ENCODE measurements around the gene TLR4. TPM values are rescaled to one million over a fixed set of nuclear protein-coding genes. Genes with fewer than 3 reads are reported as not detected.

TLR4 gene
- total and polyA plus RNA-seq, 2 of the 4 experiments (the other 2 are of a cell fraction), result under 0.01 TPM; not detected in 1

GRCh38 chr9:117734082-117734481 is 29.9 kb downstream of the TLR4 start:
- WGBS, 2 experiments (ENCODE audit: extremely low coverage in 2 of 2, insufficient read length in 1 of 2), result 50% methylated on average over 1 of the region's 3 CpGs; no CpG with 5 or more reads in 1 of the 2 experiments
- no peak overlapping the region for H4K8ac ChIP-seq (ENCODE audit: low read depth in 2 of 2, low read length in 2 of 2)
- no peak overlapping the region for H2BK120ac ChIP-seq (ENCODE audit: low read depth, low read length)
- no peak overlapping the region for H4K91ac ChIP-seq (ENCODE audit: insufficient read depth, low read depth, low read length)
- H3K4ac ChIP-seq (ENCODE audit: low read depth, low read length), result no peak overlapping the region
- ATAC-seq (ENCODE audit: low read depth) (no peak), DNase-seq (no peak)
- no peak for TF ChIP-seq POLR2A (IDR thresholded peaks at IDR 0.05; ENCODE audit: low read depth, low read length)
- TF ChIP-seq CHD1 (IDR thresholded peaks at IDR 0.05; ENCODE audit: low read depth, low read length), result no peak
- no peak for TF ChIP-seq MAZ (IDR thresholded peaks at IDR 0.05; ENCODE audit: borderline replicate concordance, low read depth, low read length)
- TF ChIP-seq ELK1 (IDR thresholded peaks at IDR 0.05; ENCODE audit: borderline replicate concordance, low read depth, low read length), result no peak
- no peak for TF ChIP-seq RAD21 (IDR thresholded peaks at IDR 0.05; ENCODE audit: low read length)
- TF ChIP-seq MXI1 (IDR thresholded peaks at IDR 0.05; ENCODE audit: borderline replicate concordance, low read depth, low read length), result no peak
- TF ChIP-seq BHLHE40 (IDR thresholded peaks at IDR 0.05; ENCODE audit: low read depth, low read length), result no peak
- TF ChIP-seq CEBPB (IDR thresholded peaks at IDR 0.05; ENCODE audit: low read depth, low read length), result no peak
- TF ChIP-seq SMC3 (IDR thresholded peaks at IDR 0.05; ENCODE audit: low read depth, low read length), result no peak
- no peak for TF ChIP-seq MAFK (IDR thresholded peaks at IDR 0.05; ENCODE audit: low read depth, low read length)
- no peak for TF ChIP-seq NFE2L2 (IDR thresholded peaks at IDR 0.05; ENCODE audit: low read depth, low read length)
- TF ChIP-seq CTCF (conservative IDR thresholded peaks at IDR 0.05; ENCODE audit: low read depth, low read length), result no peak
- no TSS peak for BruUV-seq (replicated peaks)
- no peak overlapping the region for H2BK15ac ChIP-seq (ENCODE audit: low read depth, low read length)
- no peak overlapping the region for H3K23ac ChIP-seq (ENCODE audit: low read depth, low read length)
- intact Hi-C loops (cut with micrococcal nuclease) (no loop called here), dilution Hi-C loops (cut with HindIII; ENCODE audit: low sequenced_read_pairs, unreplicated experiment) (no loop called here), in situ Hi-C loops (cut with MboI; ENCODE audit: low sequenced_read_pairs) (no loop called here)
- no peak overlapping the region for H3K56ac ChIP-seq (ENCODE audit: extremely low read depth, insufficient read depth, low read length)
- no peak overlapping the region for H4K5ac ChIP-seq (ENCODE audit: low read depth, low read length)
- no peaks in the 10 kb centered on the region for H3K27me3 ChIP-seq (ENCODE audit: control insufficient read depth, insufficient read depth, low read length)
- no peak overlapping the region for H2BK5ac ChIP-seq (ENCODE audit: low read depth, low read length, poor library complexity, severe bottlenecking)
- no peaks in the 10 kb centered on the region for H3K36me3 ChIP-seq (ENCODE audit: control insufficient read depth, insufficient read depth, low read length)
- H3K4me1 ChIP-seq (ENCODE audit: control insufficient read depth, insufficient read depth, low read length), result no peaks in the 10 kb centered on the region
- ChIA-PET CTCF (no interaction called here), POLR2A (ENCODE audit: unreplicated experiment) (no interaction called here)
- H4K20me1 ChIP-seq (ENCODE audit: insufficient read depth, low read length), result no peaks in the 10 kb centered on the region
- no peak overlapping the region for H3K18ac ChIP-seq (ENCODE audit: low read depth, low read length)
- H3K9me1 ChIP-seq (ENCODE audit: insufficient read depth, low read length), result no peaks in the 10 kb centered on the region
- H2BK20ac ChIP-seq (ENCODE audit: low read depth, low read length), result no peak overlapping the region
- no peaks in the 10 kb centered on the region for H3K79me1 ChIP-seq (ENCODE audit: low read depth in 1 of 2, low read length in 2 of 2)
- no peak overlapping the region for H2AK5ac ChIP-seq (ENCODE audit: low read depth, low read length)
- no peak overlapping the region for H2AK9ac ChIP-seq (replicated peaks; ENCODE audit: low read depth, low read length, poor library complexity)
- no peak overlapping the region for H3K4me3 ChIP-seq (ENCODE audit: insufficient read depth, low read depth, low read length)
- no peak overlapping the region for H3K4me2 ChIP-seq (ENCODE audit: low read depth, low read length)
- H3K9ac ChIP-seq (ENCODE audit: low read depth, low read length), result no peak overlapping the region
- H3K9me3 ChIP-seq (ENCODE audit: control insufficient read depth, insufficient read depth, low read length), result peaks cover 8% of the 10 kb centered on the region
- no peak overlapping the region for H2AFZ ChIP-seq (replicated peaks; ENCODE audit: low read length, poor library complexity)
- H3K14ac ChIP-seq (replicated peaks; ENCODE audit: low read depth, low read length), result no peak overlapping the region
- no peak overlapping the region for H3K27ac ChIP-seq (ENCODE audit: insufficient read depth, low read length)
